Esophagus muscularis mucosa (tissue), 4 donors: ENCODE data around the gene CBFA2T3.

ENCODE experiments used
- CTCF ChIP-seq, 3 experiments: fragments of 200-600 bp in 2 of 3; fragments of 450-650 bp in 1 of 3; sonication (generic) in 2 of 3; IDR thresholded peaks; one replicate each; pipeline ENCODE4 v1.5.1; 2017 to 2019; ENCODE audit warnings: antibody characterized with exemption in 3 of 3, mild to moderate bottlenecking in 2 of 3, moderate library complexity in 1 of 3
- EP300 ChIP-seq: sonication (generic); formaldehyde crosslinking; IDR thresholded peaks from one replicate; pipeline ENCODE4 v1.6.1; 2017; ENCODE audit warnings: antibody characterized with exemption
- POLR2A ChIP-seq: fragments of 450-650 bp; IDR thresholded peaks from one replicate; pipeline ENCODE4 v1.6.1; 2017; ENCODE audit warnings: antibody characterized with exemption, moderate library complexity, mild to moderate bottlenecking, low read depth
- POLR2AphosphoS5 ChIP-seq, 2 donors: sonication (generic); formaldehyde crosslinking; IDR thresholded peaks; one replicate each; pipeline ENCODE4 v1.6.1; 2017; ENCODE audit warnings: antibody characterized with exemption in 2 of 2

GRCh38 chr16:88989852-88990547 is 13.0 kb upstream of the CBFA2T3 start:
- TF ChIP-seq EP300 (no peak), CTCF (IDR thresholded peaks at IDR 0.05) (no peak), POLR2AphosphoS5 (IDR thresholded peaks at IDR 0.05) (no peak), POLR2A (no peak)
